IMR-90 (cell line): ENCODE measurements around the gene ERICH6. TPM values are rescaled to one million over a fixed set of nuclear protein-coding genes. Genes with fewer than 3 reads are reported as not detected.

Source experiments
- ATAC-seq: fragments of 200-7000 bp; cut with Tn5 transposase; 2 replicates; pipeline ENCODE4 v1.9.1; 2020; ENCODE audit warnings: low read depth, mild to moderate bottlenecking, moderate library complexity
- BruUV-seq: library from RNA; stranded (reverse); fragments of 400-500 nt; replicated peaks from 2 replicates; lab custom pipeline; 2021; lab: Mats Ljungman, UMichigan
- CTCF ChIA-PET: fragments of 300-600 bp; formaldehyde crosslinking; extraction: SDS; loops from one replicate; lab custom pipeline; 2021; ENCODE audit warnings: antibody characterized with exemption; lab: Yijun Ruan, JAX
- POLR2A ChIA-PET: fragments of 300-600 bp; sonication (Branson Sonifier 250); formaldehyde crosslinking; loops from one replicate; lab custom pipeline; 2022; ENCODE audit warnings: antibody characterized with exemption; ENCODE audit not compliant: unreplicated experiment; lab: Charles Lee
- DNase-seq: peaks from one replicate; pipeline ENCODE4 v3.0.0; 2013
- H2AFZ ChIP-seq: replicated peaks from 2 replicates; pipeline ENCODE3; 2013; ENCODE audit warnings: low read length, mild to moderate bottlenecking; ENCODE audit not compliant: poor library complexity
- H2AK5ac ChIP-seq: 2 replicates; pipeline ENCODE4 v1.6.1; 2013; ENCODE audit warnings: low read depth, low read length, inconsistent platforms
- H2AK9ac ChIP-seq: replicated peaks from 2 replicates; pipeline ENCODE3; 2013; ENCODE audit warnings: mild to moderate bottlenecking, low read depth, low read length, moderate library complexity; ENCODE audit not compliant: poor library complexity
- H2BK120ac ChIP-seq: 2 replicates; pipeline ENCODE4 v1.6.1; 2013; ENCODE audit warnings: low read depth, low read length, inconsistent platforms
- H2BK15ac ChIP-seq: 3 replicates; pipeline ENCODE4 v1.6.1; 2013; ENCODE audit warnings: low read depth, low read length, inconsistent platforms
- H2BK20ac ChIP-seq: 2 replicates; pipeline ENCODE4 v1.6.1; 2013; ENCODE audit warnings: low read depth, mild to moderate bottlenecking, inconsistent platforms, low read length, moderate library complexity
- H2BK5ac ChIP-seq: 2 replicates; pipeline ENCODE4 v1.6.1; 2013; ENCODE audit warnings: mild to moderate bottlenecking, low read depth, low read length, inconsistent platforms; ENCODE audit not compliant: poor library complexity, severe bottlenecking
- H3K14ac ChIP-seq: replicated peaks from 2 replicates; pipeline ENCODE4 v1.6.1; 2013; ENCODE audit warnings: low read depth, low read length, inconsistent platforms
- H3K18ac ChIP-seq: 2 replicates; pipeline ENCODE4 v1.6.1; 2013; ENCODE audit warnings: low read depth, low read length, control low read depth
- H3K23ac ChIP-seq: 2 replicates; pipeline ENCODE4 v1.6.1; 2013; ENCODE audit warnings: low read depth, low read length, inconsistent platforms
- H3K27ac ChIP-seq: 2 replicates; pipeline ENCODE4 v1.5.1; 2013; ENCODE audit warnings: mild to moderate bottlenecking, control low read depth, low read length; ENCODE audit not compliant: insufficient read depth
- H3K27me3 ChIP-seq: 2 replicates; pipeline ENCODE4 v1.6.1; 2013; ENCODE audit warnings: low read length; ENCODE audit not compliant: control insufficient read depth, insufficient read depth
- H3K36me3 ChIP-seq: 2 replicates; pipeline ENCODE4 v1.6.1; 2013; ENCODE audit warnings: low read length, mixed read lengths; ENCODE audit not compliant: control insufficient read depth, insufficient read depth
- H3K4ac ChIP-seq: 2 replicates; pipeline ENCODE4 v1.6.1; 2013; ENCODE audit warnings: low read depth, low read length, inconsistent platforms
- H3K4me1 ChIP-seq: 2 replicates; pipeline ENCODE4 v1.6.1; 2013; ENCODE audit warnings: low read length, mixed read lengths; ENCODE audit not compliant: control insufficient read depth, insufficient read depth
- H3K4me2 ChIP-seq: 2 replicates; pipeline ENCODE4 v1.6.1; 2013; ENCODE audit warnings: low read depth, mild to moderate bottlenecking, control low read depth, low read length, moderate library complexity
- H3K4me3 ChIP-seq: 2 replicates; pipeline ENCODE4 v1.5.1; 2013; ENCODE audit warnings: low read depth, mild to moderate bottlenecking, control low read depth, low read length, moderate library complexity; ENCODE audit not compliant: insufficient read depth
- H3K56ac ChIP-seq: 2 replicates; pipeline ENCODE4 v1.6.1; 2013; ENCODE audit warnings: low read length, inconsistent platforms; ENCODE audit not compliant: insufficient read depth; ENCODE audit errors: extremely low read depth
- H3K79me1 ChIP-seq, 2 experiments: 2 replicates each; pipeline ENCODE4 v1.6.1; 2013; ENCODE audit warnings: low read length in 2 of 2, inconsistent platforms in 1 of 2, low read depth in 1 of 2
- H3K9ac ChIP-seq: 2 replicates; pipeline ENCODE4 v1.6.1; 2013; ENCODE audit warnings: low read depth, low read length, control low read depth
- H3K9me1 ChIP-seq: 2 replicates; pipeline ENCODE4 v1.6.1; 2013; ENCODE audit warnings: low read length, inconsistent platforms; ENCODE audit not compliant: insufficient read depth
- H3K9me3 ChIP-seq: 2 replicates; pipeline ENCODE4 v1.6.1; 2013; ENCODE audit warnings: low read length; ENCODE audit not compliant: control insufficient read depth, insufficient read depth
- H4K20me1 ChIP-seq: 2 replicates; pipeline ENCODE4 v1.6.1; 2013; ENCODE audit warnings: low read length, inconsistent platforms; ENCODE audit not compliant: insufficient read depth
- H4K5ac ChIP-seq: 2 replicates; pipeline ENCODE4 v1.6.1; 2013; ENCODE audit warnings: mild to moderate bottlenecking, low read depth, low read length, control low read depth
- H4K8ac ChIP-seq, 2 experiments: 2 replicates each; pipeline ENCODE4 v1.6.1; 2013; ENCODE audit warnings: low read depth in 2 of 2, low read length in 2 of 2, control low read depth in 1 of 2, inconsistent platforms in 1 of 2
- H4K91ac ChIP-seq: 2 replicates; pipeline ENCODE4 v1.6.1; 2013; ENCODE audit warnings: low read depth, low read length, inconsistent platforms; ENCODE audit not compliant: insufficient read depth
- BHLHE40 ChIP-seq: fragments of 150-350 bp; IDR thresholded peaks from 2 replicates; pipeline ENCODE4 v1.6.1; 2016; ENCODE audit warnings: mild to moderate bottlenecking, low read depth, low read length
- CEBPB ChIP-seq: IDR thresholded peaks from 2 replicates; pipeline ENCODE4 v1.6.1; 2012; ENCODE audit warnings: low read depth, low read length, improper control_type of control experiment
- CHD1 ChIP-seq: IDR thresholded peaks from 2 replicates; pipeline ENCODE4 v1.6.1; 2012; ENCODE audit warnings: low read depth, low read length, improper control_type of control experiment
- CTCF ChIP-seq: conservative IDR thresholded peaks from 2 replicates; pipeline ENCODE4 v1.5.1; 2012; ENCODE audit warnings: mild to moderate bottlenecking, low read depth, low read length, improper control_type of control experiment
- FOS ChIP-seq: fragments of 150-350 bp; IDR thresholded peaks from 2 replicates; pipeline ENCODE4 v1.6.1; 2016; ENCODE audit warnings: low read depth, low read length
- MAFK ChIP-seq: IDR thresholded peaks from 2 replicates; pipeline ENCODE4 v1.6.1; 2012; ENCODE audit warnings: low read depth, low read length, improper control_type of control experiment
- MAZ ChIP-seq: IDR thresholded peaks from 2 replicates; pipeline ENCODE4 v1.6.1; 2012; ENCODE audit warnings: low read depth, mild to moderate bottlenecking, low read length, improper control_type of control experiment, moderate library complexity, borderline replicate concordance
- MXI1 ChIP-seq: IDR thresholded peaks from 2 replicates; pipeline ENCODE4 v1.6.1; 2012; ENCODE audit warnings: low read depth, mild to moderate bottlenecking, low read length, moderate library complexity, borderline replicate concordance
- NFE2L2 ChIP-seq: fragments of 150-350 bp; IDR thresholded peaks from 2 replicates; pipeline ENCODE4 v1.6.1; 2016; ENCODE audit warnings: low read depth, mild to moderate bottlenecking, low read length
- POLR2A ChIP-seq: IDR thresholded peaks from 2 replicates; pipeline ENCODE4 v1.6.1; 2012; ENCODE audit warnings: mild to moderate bottlenecking, low read depth, low read length
- RAD21 ChIP-seq: IDR thresholded peaks from 2 replicates; pipeline ENCODE4 v1.6.1; 2012; ENCODE audit warnings: low read length, improper control_type of control experiment
- RCOR1 ChIP-seq: IDR thresholded peaks from 2 replicates; pipeline ENCODE4 v1.6.1; 2012; ENCODE audit warnings: mild to moderate bottlenecking, low read length, improper control_type of control experiment; ENCODE audit not compliant: insufficient replicate concordance
- RFX5 ChIP-seq: IDR thresholded peaks from 2 replicates; pipeline ENCODE4 v1.8.0; 2012; ENCODE audit warnings: low read depth, mild to moderate bottlenecking, low read length, moderate library complexity
- SMC3 ChIP-seq: fragments of 150-350 bp; IDR thresholded peaks from 2 replicates; pipeline ENCODE4 v1.6.1; 2016; ENCODE audit warnings: low read depth, mild to moderate bottlenecking, antibody characterized with exemption, low read length, moderate library complexity
- USF2 ChIP-seq: fragments of 150-350 bp; IDR thresholded peaks from 2 replicates; pipeline ENCODE4 v1.6.1; 2017; ENCODE audit warnings: mild to moderate bottlenecking, antibody characterized with exemption, low read length, low read depth
- WGBS, 2 experiments: methylation state at CpG; one replicate each; pipeline versions ENCODE4 v1.1.5 to v1.1.7; 2013; ENCODE audit warnings: missing lambda C conversion rate in 2 of 2; ENCODE audit not compliant: insufficient read length in 1 of 2; ENCODE audit errors: extremely low coverage in 2 of 2; 5-methylcytosine and 5-hydroxymethylcytosine counted together
- dilution Hi-C: fragments of 300-500 bp; cut with HindIII; formaldehyde crosslinking; loops from one replicate; pipeline ENCODE4 v1.14.3; 2018; ENCODE audit warnings: low sequenced_read_pairs; ENCODE audit not compliant: unreplicated experiment
- in situ Hi-C: fragments of 300-500 bp; cut with MboI; formaldehyde crosslinking; loops from 3 replicates; pipeline ENCODE4 v1.14.3; 2019; ENCODE audit warnings: low sequenced_read_pairs, inconsistent platforms, mixed read lengths
- intact Hi-C: fragments of 100-400 bp; cut with micrococcal nuclease; formaldehyde crosslinking; loops from 2 replicates; pipeline ENCODE4 v1.10.0; 2022
- polyA plus RNA-seq, 3 experiments: library from polyadenylated mRNA; depleted of rRNA; stranded (reverse); fragments of >200 nt; gene quantifications; 2 replicates each; pipeline ENCODE4 v1.2.3, GENCODE V29; 2012; ENCODE audit warnings: low replicate concordance in 1 of 3
- total RNA-seq: library from RNA; depleted of rRNA; stranded (reverse); fragments of >200 nt; gene quantifications from 2 replicates; pipeline ENCODE4 v1.2.3, GENCODE V29; 2012
- TF ChIP-seq, protein P1 (sequence below): fragments of 150-350 bp; IDR thresholded peaks from 2 replicates; pipeline ENCODE4 v1.6.1; 2016; ENCODE audit warnings: low read depth, mild to moderate bottlenecking, low read length, moderate library complexity, borderline replicate concordance

Gene ERICH6
- total and polyA plus RNA-seq, 2 of the 4 experiments (the other 2 are of a cell fraction), result under 0.01 TPM; not detected in 1

GRCh38 chr3:150682279-150682678 lies 21.4 kb downstream of the ERICH6 start:
- H3K56ac ChIP-seq, result no peak overlapping the region
- no peaks in the 10 kb centered on the region for H3K36me3 ChIP-seq
- no peaks in the 10 kb centered on the region for H3K79me1 ChIP-seq
- H3K4me3 ChIP-seq, result no peak overlapping the region
- no peak overlapping the region for H2AK9ac ChIP-seq
- H3K9me3 ChIP-seq, result no peaks in the 10 kb centered on the region
- dilution Hi-C loops, result no loop called here
- ATAC-seq, result no peak
- TF ChIP-seq POLR2A (no peak), CHD1 (no peak), NFE2L2 (no peak), MAFK (no peak), RAD21 (no peak), CEBPB (no peak), CTCF (no peak), RCOR1 (no peak), FOS (no peak), BHLHE40 (no peak), MXI1 (no peak), SMC3 (no peak), USF2 (no peak), RFX5 (no peak), MAZ (no peak)
- TF ChIP-seq, protein P1, sequence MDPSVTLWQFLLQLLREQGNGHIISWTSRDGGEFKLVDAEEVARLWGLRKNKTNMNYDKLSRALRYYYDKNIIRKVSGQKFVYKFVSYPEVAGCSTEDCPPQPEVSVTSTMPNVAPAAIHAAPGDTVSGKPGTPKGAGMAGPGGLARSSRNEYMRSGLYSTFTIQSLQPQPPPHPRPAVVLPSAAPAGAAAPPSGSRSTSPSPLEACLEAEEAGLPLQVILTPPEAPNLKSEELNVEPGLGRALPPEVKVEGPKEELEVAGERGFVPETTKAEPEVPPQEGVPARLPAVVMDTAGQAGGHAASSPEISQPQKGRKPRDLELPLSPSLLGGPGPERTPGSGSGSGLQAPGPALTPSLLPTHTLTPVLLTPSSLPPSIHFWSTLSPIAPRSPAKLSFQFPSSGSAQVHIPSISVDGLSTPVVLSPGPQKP, result no peak
- H2AK5ac ChIP-seq, result no peak overlapping the region
- H2BK5ac ChIP-seq, result no peak overlapping the region
- no peak overlapping the region for H3K4me2 ChIP-seq
- no peak overlapping the region for H2AFZ ChIP-seq
- no peak overlapping the region for H4K8ac ChIP-seq
- no peak overlapping the region for H3K4ac ChIP-seq
- H3K9ac ChIP-seq, result no peak overlapping the region
- no peak overlapping the region for H3K14ac ChIP-seq
- H3K23ac ChIP-seq, result no peak overlapping the region
- no peaks in the 10 kb centered on the region for H4K20me1 ChIP-seq
- ChIA-PET POLR2A (no interaction called here), CTCF (no interaction called here)
- H3K27ac ChIP-seq, result no peak overlapping the region
- no TSS peak for BruUV-seq
- no peaks in the 10 kb centered on the region; the same call in 1 of the 2 replicates for H3K9me1 ChIP-seq
- no peak overlapping the region for H2BK20ac ChIP-seq
- no peak for DNase-seq
- H2BK15ac ChIP-seq, result no peak overlapping the region
- in situ Hi-C loops, result no loop called here
- intact Hi-C loops, result no loop called here
- H3K18ac ChIP-seq, result no peak overlapping the region
- WGBS, 2 experiments, result no CpG with 5 or more reads among the region's 1 CpG
- no peak overlapping the region for H2BK120ac ChIP-seq
- no peak overlapping the region for H4K91ac ChIP-seq
- H4K5ac ChIP-seq, result no peak overlapping the region
- no peaks in the 10 kb centered on the region for H3K4me1 ChIP-seq
- peaks cover 3% of the 10 kb centered on the region for H3K27me3 ChIP-seq
